BLaER1 treated with 17β-estradiol and CSF1 and Interleukin-3, amounts not matched to agents 10 nM and 100 nM (cell line): ENCODE data around the gene DOHH.
A peak's percentile ranks its signal among the peaks of the same experiment; 100 is the strongest.

ENCODE experiments used
- H3K27ac ChIP-seq, 11 experiments: shearing (Covaris generic); formaldehyde crosslinking; 2 replicates each; pipeline ENCODE4 v1.8.1; 2022
- H3K27me3 ChIP-seq, 11 experiments: shearing (Covaris generic); formaldehyde crosslinking; 2 replicates each; pipeline ENCODE4 v1.8.1; 2022
- H3K36me3 ChIP-seq, 11 experiments: shearing (Covaris generic); formaldehyde crosslinking; 2 replicates each; pipeline ENCODE4 v1.8.1; 2022
- H3K4me1 ChIP-seq, 10 experiments: shearing (Covaris generic); formaldehyde crosslinking; 2 replicates each; pipeline ENCODE4 v1.8.1; 2022
- H3K4me2 ChIP-seq, 11 experiments: shearing (Covaris generic); formaldehyde crosslinking; 2 replicates each; pipeline ENCODE4 v1.8.1; 2022
- H3K4me3 ChIP-seq, 10 experiments: shearing (Covaris generic); formaldehyde crosslinking; 2 replicates each; pipeline ENCODE4 v1.8.1; 2022
- H3K9ac ChIP-seq, 11 experiments: shearing (Covaris generic); formaldehyde crosslinking; 2 replicates each; pipeline ENCODE4 v1.8.1; 2022
- H3K9me3 ChIP-seq, 11 experiments: shearing (Covaris generic); formaldehyde crosslinking; replicated peaks in 1 of 11; 2 replicates each; pipeline ENCODE4 v1.8.1; 2022
- H4K20me1 ChIP-seq, 11 experiments: shearing (Covaris generic); formaldehyde crosslinking; 2 replicates each; pipeline ENCODE4 v1.8.1; 2022
- Cebpa-rat ChIP-seq, 11 experiments: shearing (Covaris generic); IDR thresholded peaks; 2 replicates each; pipeline ENCODE4 v1.8.1; 2022

DOHH gene

GRCh38 chr19:3462991-3463713 is 37.3 kb downstream of the DOHH start:
- Histone ChIP-seq H3K27me3 (no peaks in the 10 kb centered on the region), H3K4me1 (peaks cover 9 to 20% (median 19%) of the 10 kb centered on the region in 10 experiments; a peak in 19 of 20 replicates), H3K9ac (no peak overlapping the region), H3K27ac (no peak overlapping the region), H3K4me2 (no peak overlapping the region), H3K36me3 (peaks cover 35 to 79% (median 64%) of the 10 kb centered on the region in 11 experiments), H3K9me3 (peaks cover 0 to 18% (median 7%) of the 10 kb centered on the region in 11 experiments; a peak in 13 of 22 replicates), H3K4me3 (no peak overlapping the region), H4K20me1 (peaks cover 20 to 74% (median 42%) of the 10 kb centered on the region in 11 experiments; a peak in 21 of 22 replicates)
- TF ChIP-seq Cebpa-rat (IDR thresholded peaks at IDR 0.05), result no peak

- H3K9ac ChIP-seq, result no peak overlapping the region
- peaks cover 37 to 51% (median 48%) of the 10 kb centered on the region in 10 experiments for H3K4me1 ChIP-seq
- H3K27ac ChIP-seq, result no peak overlapping the region
- no peak for TF ChIP-seq Cebpa-rat (IDR thresholded peaks at IDR 0.05)
- H3K4me2 ChIP-seq, result 0 out of 22 replicates have a peak overlapping the region, but pooled peaks of 1 of the 11 experiments have one; percentile 90
- H3K27me3 ChIP-seq, result no peaks in the 10 kb centered on the region
- peaks cover 50 to 87% (median 59%) of the 10 kb centered on the region in 11 experiments for H4K20me1 ChIP-seq
- no peaks in the 10 kb centered on the region for H3K9me3 ChIP-seq
- H3K36me3 ChIP-seq, result peaks cover 51 to 83% (median 59%) of the 10 kb centered on the region in 11 experiments
- H3K4me3 ChIP-seq, result no peak overlapping the region
These were observed 40.4 kb downstream of the DOHH start for GRCh38 chr19:3459965-3460582.

- Histone ChIP-seq H3K27ac (no peak overlapping the region), H3K4me3 (no peak overlapping the region), H3K9me3 (no peaks in the 10 kb centered on the region), H3K4me1 (peaks cover 37 to 53% (median 48%) of the 10 kb centered on the region in 10 experiments), H4K20me1 (peaks cover 58 to 92% (median 66%) of the 10 kb centered on the region in 11 experiments), H3K4me2 (peak overlapping the region; percentile 42 to 90 (median 84); a peak in 19 of 22 replicates), H3K9ac (0 out of 22 replicates have a peak overlapping the region, but pooled peaks of 1 of the 11 experiments have one; percentile 13), H3K27me3 (no peaks in the 10 kb centered on the region), H3K36me3 (peaks cover 58 to 91% (median 67%) of the 10 kb centered on the region in 11 experiments)
- no peak for TF ChIP-seq Cebpa-rat (IDR thresholded peaks at IDR 0.05)
These were observed 41.2 kb downstream of the DOHH start for GRCh38 chr19:3459089-3459881.

- H3K36me3 ChIP-seq, result peaks cover 63 to 93% (median 72%) of the 10 kb centered on the region in 11 experiments
- H3K4me1 ChIP-seq, result peaks cover 37 to 53% (median 48%) of the 10 kb centered on the region in 10 experiments
- peaks cover 64 to 96% (median 75%) of the 10 kb centered on the region in 11 experiments for H4K20me1 ChIP-seq
- peak overlapping the region in 8 of 11 experiments; percentile 12 to 63 (median 48); a peak in 15 of 22 replicates for H3K9ac ChIP-seq
- peak overlapping the region; percentile 70 to 90 (median 84) for H3K4me2 ChIP-seq
- H3K9me3 ChIP-seq, result no peaks in the 10 kb centered on the region
- peak overlapping the region in 2 of 10 experiments; percentile 16 to 22; a peak in 3 of 20 replicates for H3K4me3 ChIP-seq
- no peak for TF ChIP-seq Cebpa-rat (IDR thresholded peaks at IDR 0.05)
- peak overlapping the region in 6 of 11 experiments; percentile 4 to 53 (median 43); a peak in 6 of 22 replicates for H3K27ac ChIP-seq
- H3K27me3 ChIP-seq, result no peaks in the 10 kb centered on the region
These were observed 42.0 kb downstream of the DOHH start for GRCh38 chr19:3458229-3459088.

- Histone ChIP-seq H4K20me1 (peaks cover 64 to 97% (median 80%) of the 10 kb centered on the region in 11 experiments), H3K9ac (peak overlapping the region; percentile 12 to 63 (median 39); a peak in 18 of 22 replicates), H3K9me3 (no peaks in the 10 kb centered on the region), H3K27me3 (no peaks in the 10 kb centered on the region), H3K4me1 (peaks cover 37 to 53% (median 48%) of the 10 kb centered on the region in 10 experiments), H3K4me2 (peak overlapping the region; percentile 70 to 90 (median 84)), H3K27ac (peak overlapping the region in 8 of 11 experiments; percentile 16 to 53 (median 38); a peak in 12 of 22 replicates), H3K36me3 (peaks cover 64 to 93% (median 73%) of the 10 kb centered on the region in 11 experiments), H3K4me3 (peak overlapping the region in 4 of 10 experiments; percentile 1 to 30 (median 19); a peak in 3 of 20 replicates)
- TF ChIP-seq Cebpa-rat (IDR thresholded peaks at IDR 0.05), result no peak
These were observed 42.8 kb downstream of the DOHH start for GRCh38 chr19:3457528-3458228.

GRCh38 chr19:3456925-3457527 is 43.4 kb downstream of the DOHH start:
- peak overlapping the region in 2 of 10 experiments; percentile 1 to 30; a peak in 3 of 20 replicates for H3K4me3 ChIP-seq
- peak overlapping the region; percentile 70 to 90 (median 84) for H3K4me2 ChIP-seq
- H4K20me1 ChIP-seq, result peaks cover 64 to 97% (median 87%) of the 10 kb centered on the region in 11 experiments
- peaks cover 64 to 93% (median 73%) of the 10 kb centered on the region in 11 experiments for H3K36me3 ChIP-seq
- H3K27ac ChIP-seq, result peak overlapping the region in 7 of 11 experiments; percentile 20 to 53 (median 36); a peak in 9 of 22 replicates
- peaks cover 39 to 56% (median 48%) of the 10 kb centered on the region in 10 experiments for H3K4me1 ChIP-seq
- no peaks in the 10 kb centered on the region for H3K27me3 ChIP-seq
- TF ChIP-seq Cebpa-rat (IDR thresholded peaks at IDR 0.05), result no peak
- no peaks in the 10 kb centered on the region for H3K9me3 ChIP-seq
- H3K9ac ChIP-seq, result peak overlapping the region; percentile 18 to 63 (median 39); a peak in 16 of 22 replicates
